ENCODE results near the gene ZFR.

ZFR gene

GRCh38 chr5:32363030-32363429 is 81.5 kb downstream of the ZFR start:
- H3K4ac ChIP-seq (ENCODE audit: low read depth, low read length): no peak overlapping the region
- no peak overlapping the region for H3K23ac ChIP-seq (ENCODE audit: low read length)
- no peak overlapping the region for H2BK15ac ChIP-seq (replicated peaks; ENCODE audit: low read depth)
- H2BK5ac ChIP-seq (ENCODE audit: low read length): no peak overlapping the region
- no peak overlapping the region for H4K8ac ChIP-seq (ENCODE audit: low read depth, low read length)
- no peak overlapping the region for H2AK5ac ChIP-seq (ENCODE audit: low read length)
- no peak overlapping the region for H2BK120ac ChIP-seq (ENCODE audit: low read depth, low read length)
- no peak overlapping the region for H3K4me3 ChIP-seq (ENCODE audit: low read length)
- H3K4me1 ChIP-seq (ENCODE audit: control insufficient read depth, low read depth, low read length): no peaks in the 10 kb centered on the region
- DNase-seq: no peak
- no peak overlapping the region for H3K56ac ChIP-seq (ENCODE audit: low read length)
- no peak overlapping the region for H3K18ac ChIP-seq (ENCODE audit: low read length)
- H3K36me3 ChIP-seq (ENCODE audit: control insufficient read depth, insufficient read depth, low read length): peaks cover 1% of the 10 kb centered on the region
- no peak overlapping the region for H4K5ac ChIP-seq (ENCODE audit: low read length)
- no peaks in the 10 kb centered on the region for H3K27me3 ChIP-seq (ENCODE audit: insufficient read depth, low read length, poor library complexity)
- H3K27ac ChIP-seq (ENCODE audit: low read depth, low read length): no peak overlapping the region
- no peaks in the 10 kb centered on the region for H3K79me2 ChIP-seq (ENCODE audit: control insufficient read depth, insufficient read depth, low read length)
- H3K9ac ChIP-seq (ENCODE audit: low read length): no peak overlapping the region
- H3K79me1 ChIP-seq (ENCODE audit: low read length): no peaks in the 10 kb centered on the region
- no peak overlapping the region for H3K4me2 ChIP-seq (ENCODE audit: low read length)

- no peak overlapping the region for H4K5ac ChIP-seq (ENCODE audit: low read length)
- no peak overlapping the region for H2BK120ac ChIP-seq (ENCODE audit: low read depth, low read length)
- no peak overlapping the region for H3K9ac ChIP-seq (ENCODE audit: low read length)
- H3K23ac ChIP-seq (ENCODE audit: low read length): no peak overlapping the region
- no peak overlapping the region for H2AK5ac ChIP-seq (ENCODE audit: low read length)
- no CpG with 5 or more reads among the region's 4 CpGs for WGBS (ENCODE audit: extremely low coverage, insufficient coverage, low lambda C conversion rate)
- H4K8ac ChIP-seq (ENCODE audit: low read depth, low read length): no peak overlapping the region
- no peak for DNase-seq
- H3K4me3 ChIP-seq (ENCODE audit: low read length): no peak overlapping the region
- no peaks in the 10 kb centered on the region for H3K4me1 ChIP-seq (ENCODE audit: control insufficient read depth, low read depth, low read length)
- no peak overlapping the region for H2BK5ac ChIP-seq (ENCODE audit: low read length)
- no peaks in the 10 kb centered on the region for H3K27me3 ChIP-seq (ENCODE audit: insufficient read depth, low read length, poor library complexity)
- H3K79me1 ChIP-seq (ENCODE audit: low read length): no peaks in the 10 kb centered on the region
- H3K79me2 ChIP-seq (ENCODE audit: control insufficient read depth, insufficient read depth, low read length): no peaks in the 10 kb centered on the region
- no peak overlapping the region for H3K4ac ChIP-seq (ENCODE audit: low read depth, low read length)
- H3K4me2 ChIP-seq (ENCODE audit: low read length): no peak overlapping the region
- no peak overlapping the region for H2BK15ac ChIP-seq (replicated peaks; ENCODE audit: low read depth)
- no peak overlapping the region for H3K27ac ChIP-seq (ENCODE audit: low read depth, low read length)
- H3K36me3 ChIP-seq (ENCODE audit: control insufficient read depth, insufficient read depth, low read length): peaks cover 1% of the 10 kb centered on the region
- no peak overlapping the region for H3K56ac ChIP-seq (ENCODE audit: low read length)
- H3K18ac ChIP-seq (ENCODE audit: low read length): no peak overlapping the region
Measured at GRCh38 chr5:32362527-32362926, 82.0 kb downstream of the ZFR start.

- Histone ChIP-seq H3K9ac (ENCODE audit: low read length) (no peak overlapping the region), H3K56ac (ENCODE audit: low read length) (no peak overlapping the region), H3K4ac (ENCODE audit: low read depth, low read length) (no peak overlapping the region), H4K5ac (ENCODE audit: low read length) (no peak overlapping the region), H3K23ac (ENCODE audit: low read length) (no peak overlapping the region), H2BK5ac (ENCODE audit: low read length) (no peak overlapping the region), H3K27me3 (ENCODE audit: insufficient read depth, low read length, poor library complexity) (no peaks in the 10 kb centered on the region), H3K79me1 (ENCODE audit: low read length) (no peaks in the 10 kb centered on the region), H3K4me2 (ENCODE audit: low read length) (no peak overlapping the region), H2BK120ac (ENCODE audit: low read depth, low read length) (no peak overlapping the region), H3K18ac (ENCODE audit: low read length) (no peak overlapping the region), H3K79me2 (ENCODE audit: control insufficient read depth, insufficient read depth, low read length) (no peaks in the 10 kb centered on the region), H3K27ac (ENCODE audit: low read depth, low read length) (no peak overlapping the region), H4K8ac (ENCODE audit: low read depth, low read length) (no peak overlapping the region), H3K4me3 (ENCODE audit: low read length) (no peak overlapping the region), H2BK15ac (replicated peaks; ENCODE audit: low read depth) (no peak overlapping the region), H3K4me1 (ENCODE audit: control insufficient read depth, low read depth, low read length) (no peaks in the 10 kb centered on the region), H3K36me3 (ENCODE audit: control insufficient read depth, insufficient read depth, low read length) (peaks cover 3% of the 10 kb centered on the region), H2AK5ac (ENCODE audit: low read length) (no peak overlapping the region)
- DNase-seq: peak; percentile 63
- no CpG with 5 or more reads among the region's 4 CpGs for WGBS (ENCODE audit: extremely low coverage, insufficient coverage, low lambda C conversion rate)
Measured at GRCh38 chr5:32360906-32361305, 83.6 kb downstream of the ZFR start.

- Histone ChIP-seq H3K27ac (ENCODE audit: low read depth, low read length) (no peak overlapping the region), H3K23ac (ENCODE audit: low read length) (no peak overlapping the region), H4K8ac (ENCODE audit: low read depth, low read length) (no peak overlapping the region), H3K27me3 (ENCODE audit: insufficient read depth, low read length, poor library complexity) (no peaks in the 10 kb centered on the region), H3K4me3 (ENCODE audit: low read length) (no peak overlapping the region), H3K36me3 (ENCODE audit: control insufficient read depth, insufficient read depth, low read length) (peaks cover 3% of the 10 kb centered on the region), H3K79me2 (ENCODE audit: control insufficient read depth, insufficient read depth, low read length) (no peaks in the 10 kb centered on the region), H2BK5ac (ENCODE audit: low read length) (no peak overlapping the region), H2BK15ac (replicated peaks; ENCODE audit: low read depth) (no peak overlapping the region), H4K5ac (ENCODE audit: low read length) (no peak overlapping the region), H3K4me2 (ENCODE audit: low read length) (no peak overlapping the region), H3K56ac (ENCODE audit: low read length) (no peak overlapping the region), H2BK120ac (ENCODE audit: low read depth, low read length) (no peak overlapping the region), H3K18ac (ENCODE audit: low read length) (no peak overlapping the region), H3K4ac (ENCODE audit: low read depth, low read length) (no peak overlapping the region), H2AK5ac (ENCODE audit: low read length) (no peak overlapping the region), H3K4me1 (ENCODE audit: control insufficient read depth, low read depth, low read length) (no peaks in the 10 kb centered on the region), H3K9ac (ENCODE audit: low read length) (no peak overlapping the region), H3K79me1 (ENCODE audit: low read length) (no peaks in the 10 kb centered on the region)
- WGBS (ENCODE audit: extremely low coverage, insufficient coverage, low lambda C conversion rate): no CpG with 5 or more reads among the region's 6 CpGs
- no peak for DNase-seq
Measured at GRCh38 chr5:32358611-32359010, 85.9 kb downstream of the ZFR start.

GRCh38 chr5:32357658-32358057 is 86.9 kb downstream of the ZFR start:
- no peak overlapping the region for H3K56ac ChIP-seq (ENCODE audit: low read length)
- H3K79me2 ChIP-seq (ENCODE audit: control insufficient read depth, insufficient read depth, low read length): no peaks in the 10 kb centered on the region
- no peak overlapping the region for H3K4me3 ChIP-seq (ENCODE audit: low read length)
- H3K18ac ChIP-seq (ENCODE audit: low read length): no peak overlapping the region
- H2BK5ac ChIP-seq (ENCODE audit: low read length): no peak overlapping the region
- no peak overlapping the region for H4K5ac ChIP-seq (ENCODE audit: low read length)
- H2AK5ac ChIP-seq (ENCODE audit: low read length): no peak overlapping the region
- peaks cover 3% of the 10 kb centered on the region for H3K36me3 ChIP-seq (ENCODE audit: control insufficient read depth, insufficient read depth, low read length)
- no peak overlapping the region for H3K23ac ChIP-seq (ENCODE audit: low read length)
- no peaks in the 10 kb centered on the region for H3K79me1 ChIP-seq (ENCODE audit: low read length)
- H3K27me3 ChIP-seq (ENCODE audit: insufficient read depth, low read length, poor library complexity): no peaks in the 10 kb centered on the region
- no peak overlapping the region for H3K9ac ChIP-seq (ENCODE audit: low read length)
- no peak overlapping the region for H4K8ac ChIP-seq (ENCODE audit: low read depth, low read length)
- no peak overlapping the region for H2BK120ac ChIP-seq (ENCODE audit: low read depth, low read length)
- no peak overlapping the region for H3K4ac ChIP-seq (ENCODE audit: low read depth, low read length)
- H3K4me1 ChIP-seq (ENCODE audit: control insufficient read depth, low read depth, low read length): no peaks in the 10 kb centered on the region
- no peak for DNase-seq
- no peak overlapping the region for H3K4me2 ChIP-seq (ENCODE audit: low read length)
- no peak overlapping the region for H2BK15ac ChIP-seq (replicated peaks; ENCODE audit: low read depth)
- no peak overlapping the region for H3K27ac ChIP-seq (ENCODE audit: low read depth, low read length)

GRCh38 chr5:32355686-32356085 is 88.9 kb downstream of the ZFR start:
- DNase-seq: no peak
- Histone ChIP-seq H2BK5ac (ENCODE audit: low read length) (no peak overlapping the region), H3K18ac (ENCODE audit: low read length) (no peak overlapping the region), H3K23ac (ENCODE audit: low read length) (no peak overlapping the region), H3K27me3 (ENCODE audit: insufficient read depth, low read length, poor library complexity) (no peaks in the 10 kb centered on the region), H4K8ac (ENCODE audit: low read depth, low read length) (no peak overlapping the region), H4K5ac (ENCODE audit: low read length) (no peak overlapping the region), H2BK15ac (replicated peaks; ENCODE audit: low read depth) (no peak overlapping the region), H2AK5ac (ENCODE audit: low read length) (no peak overlapping the region), H3K4ac (ENCODE audit: low read depth, low read length) (no peak overlapping the region), H2BK120ac (ENCODE audit: low read depth, low read length) (no peak overlapping the region), H3K4me1 (ENCODE audit: control insufficient read depth, low read depth, low read length) (no peaks in the 10 kb centered on the region), H3K27ac (ENCODE audit: low read depth, low read length) (no peak overlapping the region), H3K79me2 (ENCODE audit: control insufficient read depth, insufficient read depth, low read length) (no peaks in the 10 kb centered on the region), H3K56ac (ENCODE audit: low read length) (no peak overlapping the region), H3K4me3 (ENCODE audit: low read length) (no peak overlapping the region), H3K36me3 (ENCODE audit: control insufficient read depth, insufficient read depth, low read length) (peaks cover 3% of the 10 kb centered on the region), H3K4me2 (ENCODE audit: low read length) (no peak overlapping the region), H3K79me1 (ENCODE audit: low read length) (no peaks in the 10 kb centered on the region), H3K9ac (ENCODE audit: low read length) (no peak overlapping the region)
- no CpG with 5 or more reads among the region's 4 CpGs for WGBS (ENCODE audit: extremely low coverage, insufficient coverage, low lambda C conversion rate)

Data from mesendoderm (in vitro differentiated cells).